SH-SY5Y (cell line): Measurements from ENCODE around the gene ZNF740.

Source experiments
- GATA2 ChIP-seq: IDR thresholded peaks from 2 replicates; pipeline ENCODE4 v1.6.1; 2011; ENCODE audit warnings: mild to moderate bottlenecking, low read depth, low read length
- GATA3 ChIP-seq: IDR thresholded peaks from 2 replicates; pipeline ENCODE4 v1.6.1; 2011; ENCODE audit warnings: low read depth, mild to moderate bottlenecking, low read length, moderate library complexity

GRCh38 chr12:53179687-53180219 lies 769 bp upstream of the ZNF740 start:
- TF ChIP-seq GATA3 (no peak), GATA2 (no peak)
